IPS-15b (cell line): ENCODE results near the gene BHLHE23.
"Not testable (repeated sequence)": the region's sequence is repeated elsewhere in the genome, so short reads cannot be mapped to it uniquely, and the experiment has no call there.

Experiments used
- H3K27me3 ChIP-seq: one replicate; pipeline ENCODE4 v1.6.1; 2013; ENCODE audit warnings: low read length; ENCODE audit not compliant: control insufficient read depth, insufficient read depth
- H3K36me3 ChIP-seq: one replicate; pipeline ENCODE4 v1.6.1; 2013; ENCODE audit warnings: low read length; ENCODE audit not compliant: control insufficient read depth, insufficient read depth
- H3K4me1 ChIP-seq: one replicate; pipeline ENCODE4 v1.6.1; 2013; ENCODE audit warnings: mild to moderate bottlenecking, low read length; ENCODE audit not compliant: control insufficient read depth, insufficient read depth
- H3K4me3 ChIP-seq: one replicate; pipeline ENCODE4 v1.5.1; 2013; ENCODE audit warnings: low read depth, low read length
- H3K9ac ChIP-seq: one replicate; pipeline ENCODE4 v1.6.1; 2013; ENCODE audit warnings: low read depth, mild to moderate bottlenecking, low read length
- H3K9me3 ChIP-seq: one replicate; pipeline ENCODE4 v1.6.1; 2013; ENCODE audit warnings: mild to moderate bottlenecking, low read length; ENCODE audit not compliant: control insufficient read depth, insufficient read depth

BHLHE23 gene

DNA sequence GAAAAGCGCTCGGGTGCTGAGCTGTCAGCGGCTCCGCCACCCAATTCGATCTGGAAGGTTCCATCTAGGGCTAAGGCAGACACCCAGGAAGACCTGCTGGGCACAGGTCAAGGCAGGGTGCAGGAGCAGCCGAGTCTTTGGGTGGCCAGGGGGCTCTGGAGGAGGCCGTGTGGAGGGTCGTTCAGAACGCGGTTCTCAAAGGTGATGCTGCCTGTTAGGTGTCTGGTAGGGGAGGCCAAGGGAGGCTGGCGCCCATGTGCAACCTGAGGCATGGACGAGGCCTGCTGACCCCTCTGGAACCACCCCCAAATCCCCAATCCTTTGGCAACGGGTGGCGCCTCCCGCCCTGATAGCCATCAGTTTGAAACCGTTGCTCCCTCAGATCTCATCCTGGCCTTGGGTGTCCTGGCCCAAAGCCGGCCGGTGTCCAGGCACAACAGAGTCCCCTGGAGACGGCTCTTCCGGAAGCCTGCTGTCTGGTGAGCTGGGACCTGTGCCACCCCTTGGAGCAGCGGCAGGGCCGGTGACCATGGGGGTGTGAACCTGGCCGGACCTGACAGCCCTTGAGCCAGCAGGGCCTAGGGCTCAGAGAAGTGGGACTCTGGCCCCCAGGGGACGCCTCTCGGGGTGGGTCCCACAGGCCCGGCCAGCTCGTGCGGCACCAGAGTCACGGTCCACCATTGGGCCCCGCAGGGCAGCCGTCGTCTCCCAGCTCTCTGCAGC is 43.7 kb downstream of the BHLHE23 start:
- H3K9me3 ChIP-seq = no peaks in the 10 kb centered on the region
- H3K9ac ChIP-seq = no peak overlapping the region
- no peaks in the 10 kb centered on the region for H3K4me1 ChIP-seq
- no peak overlapping the region for H3K4me3 ChIP-seq
- peaks cover 30% of the 10 kb centered on the region for H3K36me3 ChIP-seq
- no peaks in the 10 kb centered on the region for H3K27me3 ChIP-seq

DNA sequence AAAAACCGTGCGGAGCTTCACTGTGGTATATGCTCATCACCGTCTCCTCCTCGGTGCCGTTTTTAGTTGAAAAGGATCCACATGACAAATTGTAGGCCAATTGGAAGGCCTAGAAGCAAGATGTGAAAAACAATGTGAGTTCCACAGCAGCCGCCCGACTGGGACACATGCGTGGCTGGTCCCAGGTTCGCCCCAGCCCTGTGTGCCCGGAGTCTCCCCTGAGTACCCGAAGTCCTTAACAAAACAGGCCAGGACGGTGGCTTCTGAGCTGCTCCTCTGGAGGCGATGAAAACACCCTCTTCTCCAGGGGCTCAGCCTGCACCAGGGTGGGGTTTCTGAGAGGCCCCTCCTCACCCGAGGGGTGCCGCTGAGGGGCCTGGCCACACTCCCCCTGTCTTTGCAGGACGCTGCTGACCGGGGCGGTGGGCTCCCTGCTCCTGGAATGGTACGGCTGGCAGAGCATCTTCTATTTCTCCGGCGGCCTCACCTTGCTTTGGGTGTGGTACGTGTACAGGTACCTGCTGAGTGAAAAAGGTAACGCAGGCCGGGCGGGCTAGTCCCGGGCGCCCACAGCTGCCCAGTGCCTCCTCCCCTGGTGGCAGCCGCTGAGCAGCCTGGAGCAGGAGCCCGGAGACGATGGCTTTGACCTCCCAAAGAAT is 44.4 kb downstream of the BHLHE23 start:
- H3K4me1 ChIP-seq = no peaks in the 10 kb centered on the region
- no peak overlapping the region for H3K4me3 ChIP-seq
- H3K36me3 ChIP-seq = peaks cover 34% of the 10 kb centered on the region
- no peaks in the 10 kb centered on the region for H3K9me3 ChIP-seq
- H3K27me3 ChIP-seq = no peaks in the 10 kb centered on the region
- H3K9ac ChIP-seq = no peak overlapping the region

DNA sequence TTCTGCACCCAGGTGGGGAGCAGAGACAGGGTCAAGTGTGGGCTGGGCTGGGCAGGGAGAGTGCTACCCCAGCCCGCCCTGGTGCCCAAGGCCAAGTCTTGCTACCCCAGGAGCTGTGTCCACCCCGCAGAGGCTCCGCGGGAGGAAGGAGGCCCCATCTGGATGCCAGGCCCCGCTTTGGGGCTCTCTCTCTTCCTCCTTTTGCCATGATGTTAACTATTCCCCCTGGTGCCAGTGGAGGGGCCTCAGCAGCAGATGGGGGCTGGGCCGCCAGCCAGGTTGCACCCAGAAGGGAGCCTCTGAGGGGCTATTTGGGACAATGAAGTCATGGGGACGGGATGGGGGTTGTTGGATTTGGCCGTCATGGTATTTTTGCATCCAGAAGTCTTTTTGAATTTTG is 45.0 kb downstream of the BHLHE23 start:
- Histone ChIP-seq H3K27me3 (no peaks in the 10 kb centered on the region), H3K36me3 (peaks cover 34% of the 10 kb centered on the region), H3K9ac (peak overlapping the region; percentile 60), H3K9me3 (no peaks in the 10 kb centered on the region), H3K4me1 (no peaks in the 10 kb centered on the region), H3K4me3 (no peak overlapping the region)

DNA sequence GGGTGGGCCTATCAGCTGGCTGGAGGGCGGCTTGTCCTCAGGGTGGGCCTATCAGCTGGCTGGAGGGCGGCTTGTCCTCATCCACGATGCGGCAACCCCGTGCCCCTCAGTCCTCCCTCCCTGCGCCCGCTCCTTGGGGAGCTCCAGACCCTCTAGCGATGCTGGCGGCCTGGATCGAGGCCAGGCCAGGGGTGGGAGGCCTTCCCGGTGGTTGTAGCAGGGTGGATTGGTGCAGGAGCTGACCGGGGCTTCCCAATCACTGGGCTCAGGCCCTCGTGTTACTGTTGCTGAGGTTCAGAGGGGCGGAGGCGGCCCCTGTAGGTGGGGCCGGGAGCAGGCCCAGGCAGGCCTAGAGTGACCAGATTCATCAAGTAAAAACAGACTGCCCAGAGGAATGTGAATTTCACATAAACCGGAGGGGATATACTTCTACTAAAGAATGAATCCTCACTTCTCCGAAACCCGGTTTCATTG is 45.4 kb downstream of the BHLHE23 start:
- H3K36me3 ChIP-seq = peaks cover 34% of the 10 kb centered on the region
- H3K27me3 ChIP-seq = no peaks in the 10 kb centered on the region
- peak overlapping the region; percentile 60 for H3K9ac ChIP-seq
- no peaks in the 10 kb centered on the region for H3K9me3 ChIP-seq
- no peaks in the 10 kb centered on the region for H3K4me1 ChIP-seq
- no peak overlapping the region for H3K4me3 ChIP-seq

GRCh38 chr20:62960446-62961309 is 46.1 kb downstream of the BHLHE23 start:
- not testable (repeated sequence) for H3K9ac ChIP-seq, H3K4me1 ChIP-seq, H3K4me3 ChIP-seq, H3K9me3 ChIP-seq, H3K27me3 ChIP-seq
- H3K36me3 ChIP-seq = peaks cover 33% of the 10 kb centered on the region

DNA sequence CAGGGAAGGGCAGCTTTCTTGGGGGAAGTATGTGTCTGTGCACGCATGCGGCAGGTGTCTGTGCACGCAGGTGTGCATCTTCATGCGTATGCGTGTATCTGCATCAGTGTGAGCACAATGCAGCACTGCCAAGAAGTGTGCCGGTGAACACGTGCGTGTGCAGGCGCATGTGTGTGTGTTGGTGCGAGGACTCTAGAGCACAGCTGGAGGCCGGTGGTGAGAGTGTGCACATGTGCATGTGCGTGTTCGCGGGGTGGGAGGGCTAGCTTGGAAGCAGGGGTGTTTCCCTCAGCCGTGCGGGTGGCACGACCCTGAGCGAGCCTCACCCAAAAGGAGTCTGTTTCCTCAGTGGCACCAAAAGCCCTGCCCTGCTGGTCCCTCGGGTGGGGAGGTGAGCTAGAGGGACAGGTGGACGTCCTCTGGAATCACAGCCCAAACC is 46.7 kb downstream of the BHLHE23 start:
- Histone ChIP-seq H3K9ac (no peak overlapping the region), H3K36me3 (peaks cover 28% of the 10 kb centered on the region), H3K4me1 (no peaks in the 10 kb centered on the region), H3K9me3 (no peaks in the 10 kb centered on the region), H3K27me3 (no peaks in the 10 kb centered on the region), H3K4me3 (no peak overlapping the region)

DNA sequence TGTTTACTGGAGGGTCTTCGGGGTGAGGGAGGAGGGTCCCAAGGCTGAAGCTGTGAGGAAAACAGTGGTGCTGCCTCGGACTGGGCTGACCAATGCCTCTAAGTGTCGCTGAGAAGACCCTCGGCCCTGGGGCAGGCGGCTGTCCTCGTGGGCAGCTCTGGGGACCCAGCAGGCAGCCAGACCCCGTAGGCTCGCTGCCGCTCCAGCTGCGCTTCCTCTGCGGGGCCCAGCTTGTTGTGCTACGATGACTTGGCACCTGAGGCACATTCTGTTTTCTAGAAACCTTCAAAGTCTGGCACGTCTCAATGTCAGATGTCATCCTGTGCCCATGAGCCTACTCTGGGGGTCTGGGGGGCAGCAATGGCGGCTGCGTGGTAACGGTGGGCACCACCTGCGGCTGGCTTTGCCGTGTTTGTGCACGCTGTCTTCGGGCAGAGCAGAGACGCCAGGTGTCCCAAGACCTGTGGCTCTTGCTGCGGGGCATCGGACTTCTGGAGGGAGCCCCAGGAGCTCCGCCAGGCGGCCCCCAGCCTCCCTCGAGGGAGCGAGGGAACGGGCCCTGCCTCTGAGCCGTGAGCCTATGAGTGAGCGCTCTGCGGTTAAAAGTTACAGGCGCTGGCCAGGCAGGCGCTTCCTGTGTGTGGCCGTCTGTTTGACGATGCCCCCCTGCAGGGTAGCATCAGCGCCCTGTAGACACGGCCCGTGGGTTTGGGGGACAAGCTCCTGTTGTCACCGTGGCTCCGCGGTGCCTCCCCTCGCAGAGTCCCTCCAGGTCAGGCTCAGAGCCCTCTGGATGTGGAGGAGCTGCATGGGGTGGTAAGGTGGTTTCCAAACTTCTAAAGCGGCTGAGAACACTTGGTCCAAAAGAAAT is 47.4 kb downstream of the BHLHE23 start:
- Histone ChIP-seq H3K9ac (no peak overlapping the region), H3K27me3 (no peaks in the 10 kb centered on the region), H3K36me3 (peaks cover 22% of the 10 kb centered on the region), H3K4me1 (no peaks in the 10 kb centered on the region), H3K9me3 (no peaks in the 10 kb centered on the region), H3K4me3 (no peak overlapping the region)

- Histone ChIP-seq H3K9me3 (no peaks in the 10 kb centered on the region), H3K36me3 (peaks cover 21% of the 10 kb centered on the region), H3K4me1 (peaks cover 2% of the 10 kb centered on the region), H3K27me3 (no peaks in the 10 kb centered on the region), H3K4me3 (no peak overlapping the region), H3K9ac (no peak overlapping the region)
Observed at GRCh38 chr20:62958388-62959100, 48.2 kb downstream of the BHLHE23 start.

DNA sequence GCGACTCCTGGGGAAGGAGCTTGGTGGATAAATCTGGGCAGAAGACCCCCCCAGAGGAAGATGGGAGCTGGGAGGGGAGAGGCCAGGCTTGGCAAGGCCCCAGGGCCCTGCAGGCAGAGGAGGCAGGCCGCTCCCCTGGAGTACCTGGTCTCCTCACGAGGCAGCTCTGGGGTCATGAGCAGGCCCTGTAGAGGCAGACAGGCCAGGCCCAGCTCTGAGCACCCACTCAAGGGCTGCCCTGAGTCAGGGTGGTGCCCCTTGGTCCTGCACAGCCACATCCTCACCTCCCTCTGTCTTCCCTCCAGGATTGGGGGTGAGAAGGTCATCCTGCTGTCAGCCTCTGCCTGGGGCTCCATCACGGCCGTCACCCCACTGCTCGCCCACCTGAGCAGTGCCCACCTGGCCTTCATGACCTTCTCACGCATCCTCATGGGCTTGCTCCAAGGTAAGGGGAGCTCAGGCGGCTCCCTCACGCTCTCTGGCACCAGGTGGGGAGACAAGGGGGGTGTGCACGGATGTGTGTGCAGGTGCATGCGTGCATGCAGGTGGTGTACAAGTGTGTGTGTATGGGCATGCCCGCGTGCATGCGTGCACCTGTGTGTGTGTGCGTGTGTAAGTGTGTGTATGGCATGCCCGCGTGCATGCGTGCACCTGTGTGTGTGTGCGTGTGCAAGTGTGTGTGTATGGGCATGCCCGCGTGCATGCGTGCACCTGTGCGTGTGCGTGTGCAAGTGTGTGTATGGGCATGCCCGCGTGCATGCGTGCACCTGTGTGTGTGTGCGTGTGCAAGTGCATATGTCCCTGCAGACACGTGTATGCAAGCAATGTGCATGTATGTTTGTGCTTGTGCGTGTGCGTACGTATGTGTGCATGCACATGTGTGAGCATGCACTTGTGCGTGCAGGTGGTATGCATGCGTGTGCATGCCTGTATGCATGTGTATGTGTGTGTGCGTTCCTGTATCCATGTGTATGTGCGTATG is 49.3 kb downstream of the BHLHE23 start:
- peaks cover 17% of the 10 kb centered on the region for H3K36me3 ChIP-seq
- H3K27me3 ChIP-seq = no peaks in the 10 kb centered on the region
- H3K9ac ChIP-seq = no peak overlapping the region
- no peaks in the 10 kb centered on the region for H3K9me3 ChIP-seq
- H3K4me1 ChIP-seq = peaks cover 5% of the 10 kb centered on the region
- no peak overlapping the region for H3K4me3 ChIP-seq
